H7 (cell line): ENCODE results near the gene NLE1. TPM values are rescaled to one million over a fixed set of nuclear protein-coding genes. Genes with fewer than 3 reads are reported as not detected.
"Not testable (repeated sequence)": the region's sequence is repeated elsewhere in the genome, so short reads cannot be mapped to it uniquely, and the experiment has no call there.

Experiments
- DNase-seq: peaks from one replicate; pipeline ENCODE4 v3.0.0; 2012
- H3K27me3 ChIP-seq: 2 replicates; pipeline ENCODE4 v1.6.0; 2011; ENCODE audit warnings: mild to moderate bottlenecking, low read length; ENCODE audit not compliant: control insufficient read depth, insufficient read depth
- H3K36me3 ChIP-seq: replicated peaks from 2 replicates; pipeline ENCODE4 v1.5.1; 2011; ENCODE audit warnings: low read length; ENCODE audit not compliant: control insufficient read depth, insufficient read depth
- H3K4me3 ChIP-seq: 2 replicates; pipeline ENCODE4 v1.5.1; 2011; ENCODE audit warnings: low read depth, mild to moderate bottlenecking, control low read depth, low read length, moderate library complexity; ENCODE audit not compliant: insufficient read depth
- total RNA-seq: library from RNA; depleted of rRNA; stranded (reverse); fragments of >200 nt; shearing (Covaris generic); gene quantifications from 2 replicates; pipeline ENCODE4 v1.2.3, GENCODE V29; 2014

NLE1 gene
- total RNA-seq, 1 experiment from 2014 or later, result 61.7 TPM

DNA sequence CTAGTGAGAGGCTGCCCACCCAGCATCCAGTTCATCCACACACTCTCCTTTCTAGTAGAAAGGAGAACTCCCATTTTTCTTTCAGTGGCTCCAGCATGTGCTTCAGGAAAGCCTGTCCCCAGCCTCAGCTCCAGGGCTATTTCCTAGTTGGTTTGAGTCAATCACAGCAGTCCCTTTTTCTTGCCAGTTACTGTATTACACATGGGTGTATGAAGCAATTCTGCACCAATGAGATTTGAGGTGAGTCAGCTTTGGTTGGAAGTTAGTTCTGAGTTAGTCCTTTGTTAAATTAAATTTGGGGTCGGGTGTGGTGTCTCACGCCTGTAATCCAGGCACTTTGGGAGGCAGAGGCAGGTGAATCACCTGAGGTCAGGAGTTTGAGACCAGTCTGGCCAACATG is 47.2 kb downstream of the NLE1 start:
- DNase-seq, result no peak
- Histone ChIP-seq H3K27me3 (no peaks in the 10 kb centered on the region), H3K4me3 (no peak overlapping the region), H3K36me3 (peaks cover 2% of the 10 kb centered on the region; the same call in 1 of the 2 replicates)

DNA sequence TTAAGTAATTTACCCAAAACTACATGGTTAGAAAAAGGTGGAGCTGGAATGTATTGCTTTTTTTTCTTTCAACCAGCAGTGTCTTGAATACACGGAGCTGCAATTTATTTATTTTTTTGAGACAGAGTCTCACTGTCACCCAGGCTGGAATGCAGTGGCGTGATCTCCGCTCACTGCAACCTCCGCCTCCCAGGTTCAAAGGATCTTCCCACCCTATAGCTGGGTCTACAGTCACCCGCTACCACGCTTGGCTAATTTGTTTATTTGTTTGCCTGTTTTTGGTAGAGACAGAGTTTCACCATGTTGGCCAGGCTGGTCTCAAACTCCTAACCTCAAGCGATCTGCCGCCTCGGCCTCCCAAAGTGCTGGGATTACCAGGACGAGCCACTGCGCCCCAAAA is 51.4 kb downstream of the NLE1 start:
- not testable (repeated sequence) for H3K27me3 ChIP-seq

DNA sequence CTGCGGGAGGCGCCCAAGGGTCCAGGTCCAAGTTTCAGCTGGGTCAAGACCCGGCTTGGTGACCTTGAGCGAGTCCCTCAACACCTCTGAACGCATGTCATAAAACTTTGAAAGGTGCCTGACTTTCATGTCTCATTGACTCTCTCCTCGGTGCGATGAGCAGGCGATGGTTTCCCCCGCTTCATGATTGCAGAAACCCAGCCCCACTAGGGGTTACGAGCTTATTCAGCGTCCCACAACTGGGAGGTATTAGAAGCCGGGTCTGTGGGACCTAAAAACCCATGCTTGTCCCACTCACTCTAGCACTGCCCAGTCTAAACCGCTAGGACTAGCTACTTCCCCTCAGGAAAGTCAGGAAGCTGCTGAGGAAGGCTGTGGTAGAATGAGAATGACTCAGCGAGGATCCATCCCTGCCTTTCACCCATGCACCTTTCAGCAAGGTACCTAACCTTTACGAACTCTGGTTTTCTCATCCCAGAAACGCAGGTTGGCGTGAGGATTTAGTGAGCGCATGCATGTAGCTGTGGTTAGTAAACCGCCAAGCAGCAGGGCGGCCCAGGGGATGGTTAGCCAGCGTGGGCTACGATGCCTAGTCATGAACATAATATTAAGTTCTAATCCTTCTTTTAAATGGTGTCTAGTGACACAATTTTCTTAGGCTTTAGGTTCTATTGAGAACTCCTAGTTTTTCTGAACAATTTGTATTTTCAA is 52.4 kb downstream of the NLE1 start:
- no peaks in the 10 kb centered on the region for H3K27me3 ChIP-seq
- no peaks in the 10 kb centered on the region for H3K36me3 ChIP-seq
- H3K4me3 ChIP-seq, result peak overlapping the region; percentile 40
- peak; percentile 57 for DNase-seq

More for the DNA sequence above, 51.4 kb downstream of the NLE1 start:
- not testable (repeated sequence) for DNase-seq, H3K4me3 ChIP-seq, H3K36me3 ChIP-seq

DNA sequence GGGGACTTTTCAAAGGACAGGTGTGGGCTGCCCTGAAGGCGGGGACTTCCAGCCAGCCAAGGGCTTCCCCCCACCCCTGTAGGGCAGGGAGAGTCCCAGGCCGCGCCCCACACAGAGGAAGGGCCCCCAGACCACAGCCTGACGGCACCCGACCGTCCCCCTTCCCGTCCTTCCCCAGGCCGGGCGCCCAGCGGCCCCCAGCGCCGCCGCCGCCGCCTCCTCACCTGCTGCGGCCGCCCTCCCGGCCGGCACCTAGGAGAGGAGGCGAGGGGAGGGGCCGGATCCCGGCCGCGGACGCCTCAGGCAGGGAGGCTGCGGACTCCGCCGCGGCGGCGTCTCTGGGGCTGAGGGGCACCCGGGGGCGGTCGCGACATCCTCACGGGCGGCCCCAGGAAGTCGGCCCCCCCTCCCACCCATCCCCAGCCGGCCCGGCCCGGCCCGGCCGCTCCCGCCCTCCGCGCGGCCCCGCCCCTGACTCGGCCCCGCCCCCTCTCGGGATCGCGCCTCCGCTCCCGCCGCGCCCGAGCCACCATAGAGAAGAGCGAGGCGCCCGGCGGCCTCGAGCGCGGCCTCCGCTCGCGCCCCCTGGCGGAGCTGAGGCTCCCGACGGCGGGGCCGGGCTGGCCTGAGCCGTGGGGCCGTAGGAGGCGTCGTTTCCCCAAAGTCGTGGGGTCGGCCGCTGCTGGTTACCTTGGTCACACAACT is 53.1 kb downstream of the NLE1 start:
- peak; percentile 96 for DNase-seq
- H3K36me3 ChIP-seq, result no peaks in the 10 kb centered on the region
- no peaks in the 10 kb centered on the region for H3K27me3 ChIP-seq
- H3K4me3 ChIP-seq, result peak overlapping the region; percentile 75

DNA sequence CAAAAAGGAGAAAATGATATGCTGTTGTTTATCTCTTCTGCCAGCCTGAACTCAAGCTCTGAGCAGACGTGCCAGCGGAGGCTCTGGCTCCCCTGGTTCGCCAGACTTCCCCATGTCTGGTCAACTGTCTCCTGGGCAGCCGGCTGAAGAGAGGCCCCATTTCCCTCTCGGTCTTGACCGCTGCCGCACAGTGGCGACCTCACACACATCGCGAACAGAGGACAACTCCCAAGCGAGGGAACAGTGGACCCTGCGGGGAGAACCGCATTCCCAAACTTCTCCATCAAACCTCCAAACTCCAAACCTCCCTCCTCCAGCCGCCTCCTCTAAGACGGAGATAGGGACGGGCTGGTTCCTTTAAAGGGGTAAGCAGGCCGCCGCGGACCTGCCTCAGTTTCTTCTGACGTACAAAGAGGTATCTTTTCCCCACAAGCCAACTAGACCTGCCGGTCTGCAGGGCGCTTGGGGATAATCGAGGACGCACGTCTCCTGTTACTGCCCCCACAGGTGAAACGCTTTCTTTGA is 53.7 kb downstream of the NLE1 start:
- H3K36me3 ChIP-seq, result no peaks in the 10 kb centered on the region
- DNase-seq, result no peak
- H3K27me3 ChIP-seq, result no peaks in the 10 kb centered on the region
- peak overlapping the region; percentile 75 for H3K4me3 ChIP-seq

DNA sequence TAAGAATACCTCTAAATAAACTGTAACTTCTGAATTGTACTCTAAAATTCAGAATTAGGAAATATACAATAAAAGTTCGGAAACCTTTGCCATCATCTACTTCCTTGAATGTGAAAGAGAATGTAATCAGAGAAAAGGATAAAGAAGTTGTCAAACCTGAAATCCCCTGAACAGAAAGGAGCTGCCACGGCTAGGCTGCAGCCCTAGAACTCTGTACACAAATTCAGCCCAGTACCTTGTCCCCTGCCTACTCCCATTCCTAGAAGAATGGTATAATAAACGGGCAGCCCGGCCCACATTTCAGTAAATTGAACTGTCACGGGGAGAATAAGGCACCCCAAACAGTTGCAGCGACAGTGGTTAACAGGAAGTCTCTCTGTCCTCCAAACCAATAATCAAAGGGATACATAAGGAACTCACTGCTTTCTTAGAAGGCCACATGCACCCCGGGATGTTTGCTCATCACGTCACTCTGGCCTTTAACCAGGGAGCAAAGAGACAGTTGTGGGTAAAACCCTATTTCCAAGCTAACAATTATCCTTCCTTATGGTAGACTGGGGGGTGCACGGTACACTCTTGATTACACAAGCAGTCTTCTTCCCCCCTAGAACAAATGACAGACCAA is 54.3 kb downstream of the NLE1 start:
- DNase-seq, result no peak
- Histone ChIP-seq H3K36me3 (no peaks in the 10 kb centered on the region), H3K27me3 (no peaks in the 10 kb centered on the region), H3K4me3 (peak overlapping the region; percentile 75)

DNA sequence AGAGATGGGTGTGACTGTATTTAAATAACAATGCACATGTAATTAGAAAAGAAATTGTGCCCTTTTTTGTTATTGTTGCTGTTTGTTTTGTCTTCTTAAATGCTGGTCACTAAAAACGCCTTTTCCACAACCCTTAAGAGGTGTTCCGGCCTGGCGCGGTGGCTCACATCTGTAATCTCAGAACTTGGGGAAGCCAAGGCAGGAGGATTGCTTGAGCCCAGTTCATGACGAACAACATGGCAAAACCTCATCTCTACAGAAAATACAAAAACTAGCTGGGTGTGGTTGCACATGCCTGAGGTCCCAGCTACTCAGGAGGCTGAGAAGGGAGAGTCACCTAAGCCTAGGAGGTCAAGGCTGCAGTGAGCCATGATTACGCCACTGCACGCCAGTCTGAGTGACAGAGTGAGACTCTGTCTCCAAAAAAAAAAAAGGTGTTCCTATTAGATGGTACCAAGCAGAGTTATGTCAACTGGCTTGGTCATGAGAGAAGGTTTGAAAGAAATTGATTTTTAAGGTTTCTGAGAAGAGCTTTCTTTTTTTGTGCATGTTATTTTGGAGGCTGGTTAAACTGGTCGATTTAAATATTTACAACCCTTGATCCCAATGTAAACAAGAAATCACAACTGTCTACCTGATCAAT is 55.1 kb downstream of the NLE1 start:
- no peaks in the 10 kb centered on the region for H3K27me3 ChIP-seq
- H3K36me3 ChIP-seq, result no peaks in the 10 kb centered on the region
- DNase-seq, result no peak
- H3K4me3 ChIP-seq, result no peak overlapping the region

DNA sequence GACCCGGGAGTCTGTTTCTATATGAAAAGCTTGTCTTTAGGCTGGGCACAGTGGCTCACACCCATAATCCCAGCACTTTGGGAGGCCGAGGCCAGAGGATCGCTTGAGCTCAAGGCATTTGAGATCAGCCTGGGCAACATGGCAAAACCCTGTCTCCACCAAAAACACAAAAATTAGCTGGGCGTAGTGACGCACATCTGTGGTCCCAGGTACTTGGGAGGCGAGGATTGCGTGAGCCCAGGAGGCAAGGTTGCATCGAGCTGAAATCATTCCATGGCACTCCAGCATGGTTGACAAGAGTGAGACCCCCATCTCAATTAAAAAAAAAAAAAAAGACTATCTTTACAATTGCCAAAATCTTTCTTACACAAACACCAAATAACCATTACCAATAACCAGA is 55.9 kb downstream of the NLE1 start:
- H3K36me3 ChIP-seq, result no peaks in the 10 kb centered on the region
- H3K27me3 ChIP-seq, result no peaks in the 10 kb centered on the region
- DNase-seq, result no peak
- H3K4me3 ChIP-seq, result no peak overlapping the region

DNA sequence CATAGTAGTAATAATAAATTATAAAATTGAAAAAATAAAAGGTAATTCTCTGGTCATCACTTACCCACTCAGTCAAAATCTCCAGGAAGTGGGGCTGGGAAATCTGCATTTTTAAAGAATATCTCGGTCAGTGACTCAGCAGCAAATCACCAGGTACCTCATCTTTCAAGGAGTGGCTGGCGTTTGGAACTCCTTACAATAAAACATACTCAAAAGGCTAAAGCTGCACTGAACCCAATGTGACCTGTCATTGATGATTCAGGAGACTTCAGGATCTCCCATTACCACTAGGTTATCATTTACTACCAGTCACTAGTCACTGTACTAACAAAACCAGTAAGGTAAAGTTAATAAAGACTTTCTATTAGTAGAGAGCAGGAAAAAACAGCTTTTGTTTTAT is 57.1 kb downstream of the NLE1 start:
- Histone ChIP-seq H3K36me3 (no peaks in the 10 kb centered on the region), H3K27me3 (no peaks in the 10 kb centered on the region), H3K4me3 (no peak overlapping the region)
- no peak for DNase-seq

DNA sequence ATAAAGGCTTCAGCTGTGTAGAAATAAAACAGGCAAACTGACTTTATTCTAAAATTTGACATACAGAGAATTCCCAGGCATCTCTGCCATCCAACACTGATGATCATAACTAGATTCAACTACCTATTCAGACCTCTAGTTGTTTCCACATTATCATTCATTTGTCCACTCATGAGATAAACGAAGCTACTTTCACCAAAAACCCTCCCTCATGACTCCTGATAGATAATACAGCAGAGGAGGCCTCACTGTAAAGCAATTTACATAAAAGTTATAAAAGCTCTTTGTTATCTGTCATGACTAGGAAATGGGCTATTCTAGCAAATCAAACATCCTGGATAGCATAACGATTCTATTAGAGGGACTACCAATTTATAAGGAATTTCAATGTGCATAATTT is 59.0 kb downstream of the NLE1 start:
- H3K4me3 ChIP-seq, result no peak overlapping the region
- no peak for DNase-seq
- H3K36me3 ChIP-seq, result no peaks in the 10 kb centered on the region
- no peaks in the 10 kb centered on the region for H3K27me3 ChIP-seq

DNA sequence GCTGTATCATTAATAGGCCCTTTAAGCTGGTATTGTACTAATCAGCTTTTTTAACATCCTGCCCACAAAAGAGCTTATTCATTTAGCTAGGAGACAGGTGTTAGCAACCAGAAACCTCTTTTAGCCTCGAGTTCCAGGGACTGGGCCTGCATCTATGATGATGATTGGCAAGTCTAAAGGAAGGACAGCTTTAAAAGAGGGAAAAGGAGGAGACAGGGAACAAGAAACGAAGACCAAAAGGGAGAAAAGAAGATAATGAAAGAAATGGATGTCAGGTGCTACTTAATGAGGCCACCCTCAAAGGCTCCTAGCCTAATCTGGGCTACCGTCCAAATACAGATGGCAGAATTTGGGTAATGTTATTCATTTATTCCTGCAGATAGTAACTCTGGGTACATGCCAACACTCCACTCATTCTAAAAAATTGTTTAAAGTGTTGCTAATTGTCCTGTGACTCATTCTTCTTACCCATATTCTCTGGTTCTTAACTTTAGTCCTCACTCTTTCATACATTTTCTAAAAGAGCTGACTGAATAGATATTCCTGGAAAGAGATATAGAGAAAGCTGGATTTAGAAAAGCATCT is 59.9 kb downstream of the NLE1 start:
- no peak overlapping the region for H3K4me3 ChIP-seq

DNA sequence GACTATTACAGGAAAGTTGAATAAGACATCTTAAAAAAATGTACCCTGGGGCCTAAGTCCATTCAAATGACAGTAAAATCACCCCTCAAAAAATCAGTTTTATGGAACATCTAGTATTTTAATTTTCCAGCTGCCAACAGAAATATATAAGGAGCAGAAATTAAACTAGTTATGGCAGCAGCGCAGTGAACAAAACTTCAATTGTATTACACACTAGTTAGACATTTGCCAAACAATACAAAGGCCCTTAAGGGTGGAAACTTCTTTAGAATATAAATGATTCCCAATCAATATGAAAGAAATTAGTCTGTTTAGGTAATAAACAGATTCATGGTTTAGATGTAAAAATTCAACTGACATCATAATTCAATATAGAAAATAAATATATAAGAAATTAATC is 60.5 kb downstream of the NLE1 start:
- no peak overlapping the region for H3K4me3 ChIP-seq
- no peaks in the 10 kb centered on the region for H3K36me3 ChIP-seq
- DNase-seq, result no peak
- H3K27me3 ChIP-seq, result no peaks in the 10 kb centered on the region

More for the DNA sequence above, 59.9 kb downstream of the NLE1 start:
- no peaks in the 10 kb centered on the region for H3K36me3 ChIP-seq
- DNase-seq, result no peak
- H3K27me3 ChIP-seq, result no peaks in the 10 kb centered on the region

DNA sequence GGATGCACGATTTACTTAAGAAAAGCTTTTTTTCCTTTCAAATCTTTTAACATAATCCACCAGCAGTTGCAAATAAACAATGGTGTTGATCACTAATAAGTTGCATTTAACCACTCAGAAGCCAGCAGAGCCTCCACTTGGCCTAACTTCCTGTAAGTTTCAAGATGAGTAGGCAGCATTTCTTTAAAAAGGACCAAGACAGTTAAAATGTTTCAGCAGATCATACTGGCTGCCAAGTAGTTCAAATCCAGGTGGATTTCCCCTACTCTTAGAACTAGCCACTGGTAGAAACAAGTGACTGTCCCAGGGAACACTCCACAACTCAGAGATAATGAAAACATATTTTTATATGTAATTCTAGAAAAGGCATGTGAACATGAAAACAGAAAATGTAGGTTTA is 61.6 kb downstream of the NLE1 start:
- DNase-seq, result no peak
- H3K27me3 ChIP-seq, result no peaks in the 10 kb centered on the region
- H3K36me3 ChIP-seq, result no peaks in the 10 kb centered on the region
- H3K4me3 ChIP-seq, result no peak overlapping the region
